Anterior cingulate cortex (tissue), 58 donors: Measurements from ENCODE around the gene ATP6V0E2.
A peak's percentile ranks its signal among the peaks of the same experiment; 100 is the strongest.
"Not testable (repeated sequence)": the region's sequence is repeated elsewhere in the genome, so short reads cannot be mapped to it uniquely, and the experiment has no call there.

Experiments used
- DNase-seq, 58 donors: peaks; one replicate each; lab custom pipeline; 2025; lab: John Stamatoyannopoulos, UW

ATP6V0E2 gene

DNA sequence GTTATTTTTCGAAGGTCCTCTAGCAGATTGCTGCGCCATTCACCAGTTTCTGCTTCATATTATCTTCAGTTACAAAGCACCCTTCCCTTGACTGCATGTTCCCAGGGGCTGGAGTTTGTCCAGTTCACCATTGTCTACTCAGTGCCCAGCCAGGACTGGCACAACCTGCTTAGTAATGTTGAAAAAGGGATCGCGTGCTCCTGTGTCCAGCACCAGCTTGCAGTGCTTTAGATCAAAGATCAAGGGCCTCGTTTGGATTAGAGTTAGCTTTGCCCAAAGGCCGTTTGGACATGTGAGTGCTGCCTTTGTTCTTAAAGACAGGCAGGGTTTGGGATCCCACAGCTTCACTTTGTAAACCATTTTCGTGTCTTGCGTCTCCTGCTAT, 867 bp downstream of the ATP6V0E2 start:
- DNase-seq, result peak in 2 of 58 donors; percentile 28 to 33

DNA sequence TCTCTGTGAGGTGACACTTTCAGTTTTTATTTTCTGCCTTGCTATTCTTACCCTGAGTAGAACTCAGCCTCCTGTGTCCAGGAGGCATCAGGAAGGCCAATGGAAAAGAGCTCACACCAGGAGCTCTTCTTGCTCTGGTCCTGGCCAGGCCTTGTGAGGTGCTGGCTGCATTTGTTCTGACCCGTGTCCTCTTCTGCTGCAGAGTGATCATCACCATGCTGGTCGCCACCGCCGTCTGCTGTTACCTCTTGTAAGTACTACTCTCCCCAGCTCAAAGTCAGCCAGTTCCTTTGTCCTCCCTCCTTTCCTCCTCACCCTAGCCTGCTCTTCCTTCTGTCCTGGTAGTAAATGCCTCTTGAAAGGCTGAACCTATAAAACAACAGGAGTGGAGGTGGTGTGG, 1.6 kb downstream of the ATP6V0E2 start:
- no peak for DNase-seq

- DNase-seq, result no peak
Measured at GRCh38 chr7:149877890-149878522, 4.2 kb downstream of the ATP6V0E2 start.

DNA sequence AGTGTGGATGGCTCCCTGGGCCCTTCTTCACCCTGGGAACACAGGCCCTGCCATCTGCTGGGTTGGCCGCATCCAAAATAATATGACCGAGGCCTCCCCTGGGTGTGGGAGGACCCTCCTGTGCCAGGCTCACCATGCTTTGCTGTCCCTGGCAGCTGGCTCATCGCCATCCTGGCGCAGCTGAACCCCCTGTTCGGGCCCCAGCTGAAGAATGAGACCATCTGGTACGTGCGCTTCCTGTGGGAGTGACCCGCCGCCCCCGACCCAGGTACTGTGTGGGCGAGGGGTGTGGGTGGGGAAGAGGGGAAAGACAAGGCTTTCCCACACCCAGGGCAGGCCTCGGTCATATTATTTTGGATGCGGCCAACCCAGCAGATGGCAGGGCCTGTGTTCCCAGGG, 4.8 kb downstream of the ATP6V0E2 start:
- DNase-seq, result no peak

DNA sequence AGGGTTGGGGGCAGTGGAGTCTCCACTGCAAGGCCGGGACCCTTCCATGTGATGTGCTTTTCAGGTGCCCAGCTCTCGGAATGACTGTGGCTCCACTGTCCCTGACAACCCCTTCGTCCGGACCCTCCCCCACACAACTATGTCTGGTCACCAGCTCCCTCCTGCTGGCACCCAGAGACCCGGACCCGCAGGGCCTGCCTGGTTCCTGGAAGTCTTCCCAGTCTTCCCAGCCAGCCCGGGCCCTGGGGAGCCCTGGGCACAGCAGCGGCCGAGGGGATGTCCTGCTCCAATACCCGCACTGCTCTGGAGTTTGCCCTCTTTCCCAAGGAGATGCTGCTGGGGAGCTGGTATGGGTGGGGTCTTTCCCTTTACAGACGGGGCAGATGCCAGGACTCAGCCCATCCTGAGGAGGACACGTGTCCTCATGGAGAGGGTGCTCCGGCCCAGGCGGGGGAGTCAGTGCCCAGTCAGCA, 5.5 kb downstream of the ATP6V0E2 start:
- DNase-seq, result no peak

DNA sequence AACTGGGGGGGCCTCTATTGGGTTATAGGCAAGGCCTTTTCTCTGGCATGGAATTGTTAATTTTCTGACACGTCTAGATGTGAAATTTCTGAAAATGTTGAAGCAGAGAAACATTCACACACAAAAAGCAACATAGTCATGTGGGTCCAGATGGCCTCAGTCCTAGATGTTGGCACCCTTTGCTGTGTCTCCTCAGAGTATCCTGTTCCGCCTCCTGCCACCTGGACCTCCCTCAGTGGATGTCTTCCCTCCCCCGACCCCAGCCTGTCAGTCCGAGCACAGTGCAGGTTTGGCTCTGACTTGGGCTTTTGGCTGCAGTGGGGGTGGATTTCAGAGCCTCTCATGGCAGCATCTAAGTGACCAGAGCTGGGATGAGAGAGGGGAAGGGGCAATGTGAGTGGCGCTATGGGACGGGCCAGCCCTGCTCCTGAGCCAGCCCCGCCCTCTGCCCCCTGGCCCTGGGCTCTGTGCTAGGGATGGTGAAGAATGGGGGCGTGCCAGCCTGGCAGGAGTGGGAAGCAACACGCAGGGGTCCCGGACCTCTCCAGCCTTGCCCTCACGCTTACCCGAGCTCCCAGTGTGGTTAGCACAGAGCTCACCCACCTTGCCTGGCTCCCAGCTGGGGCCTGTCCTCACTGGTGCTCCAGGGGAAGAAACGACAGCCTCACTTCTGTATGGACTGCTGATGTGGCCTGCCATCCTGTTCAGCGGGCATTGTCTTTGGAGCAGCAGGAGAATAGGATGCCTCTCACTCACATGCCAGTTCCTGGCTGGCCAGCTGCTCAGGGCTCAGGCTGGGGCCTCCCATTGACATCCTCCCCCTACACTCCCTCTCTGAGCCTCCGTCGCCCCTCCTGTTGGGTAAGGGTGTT, 6.2 kb downstream of the ATP6V0E2 start:
- DNase-seq, result peak in 2 of 58 donors; percentile 30 to 53

DNA sequence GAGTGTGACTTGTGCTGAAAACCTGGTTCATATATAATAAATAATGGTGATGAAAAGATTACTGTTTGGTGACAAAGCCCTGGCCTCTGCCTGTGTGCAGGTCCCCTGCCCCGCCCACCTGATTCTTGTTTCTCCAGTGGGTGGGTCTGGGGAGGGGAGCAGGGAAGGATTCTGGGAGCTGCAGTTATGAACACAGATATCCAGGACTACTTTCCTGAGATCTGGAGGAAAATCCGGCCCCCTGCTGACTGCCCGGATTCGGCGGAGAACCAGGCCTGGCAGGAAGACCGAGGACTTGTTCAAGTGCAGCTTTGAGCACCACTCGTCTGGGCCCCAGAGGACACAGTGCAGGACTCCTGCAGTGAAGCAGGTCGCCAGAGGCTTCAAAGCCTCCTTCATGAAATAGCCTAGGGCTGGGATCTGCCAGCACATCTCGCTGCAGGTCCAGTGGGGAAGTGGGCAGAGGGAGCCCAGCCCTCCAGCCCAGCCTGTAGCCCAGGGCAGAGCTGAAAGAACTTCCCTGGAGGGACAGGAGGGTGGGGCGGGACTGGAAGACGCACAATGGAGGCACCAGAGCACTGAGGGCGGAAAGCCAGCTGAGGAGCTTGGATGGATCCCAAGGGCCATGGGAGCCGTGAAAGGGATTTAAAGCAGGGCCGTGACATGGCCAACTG, 7.0 kb downstream of the ATP6V0E2 start:
- DNase-seq, result peak in 53 of 58 donors; percentile 43 to 90 (median 75)

DNA sequence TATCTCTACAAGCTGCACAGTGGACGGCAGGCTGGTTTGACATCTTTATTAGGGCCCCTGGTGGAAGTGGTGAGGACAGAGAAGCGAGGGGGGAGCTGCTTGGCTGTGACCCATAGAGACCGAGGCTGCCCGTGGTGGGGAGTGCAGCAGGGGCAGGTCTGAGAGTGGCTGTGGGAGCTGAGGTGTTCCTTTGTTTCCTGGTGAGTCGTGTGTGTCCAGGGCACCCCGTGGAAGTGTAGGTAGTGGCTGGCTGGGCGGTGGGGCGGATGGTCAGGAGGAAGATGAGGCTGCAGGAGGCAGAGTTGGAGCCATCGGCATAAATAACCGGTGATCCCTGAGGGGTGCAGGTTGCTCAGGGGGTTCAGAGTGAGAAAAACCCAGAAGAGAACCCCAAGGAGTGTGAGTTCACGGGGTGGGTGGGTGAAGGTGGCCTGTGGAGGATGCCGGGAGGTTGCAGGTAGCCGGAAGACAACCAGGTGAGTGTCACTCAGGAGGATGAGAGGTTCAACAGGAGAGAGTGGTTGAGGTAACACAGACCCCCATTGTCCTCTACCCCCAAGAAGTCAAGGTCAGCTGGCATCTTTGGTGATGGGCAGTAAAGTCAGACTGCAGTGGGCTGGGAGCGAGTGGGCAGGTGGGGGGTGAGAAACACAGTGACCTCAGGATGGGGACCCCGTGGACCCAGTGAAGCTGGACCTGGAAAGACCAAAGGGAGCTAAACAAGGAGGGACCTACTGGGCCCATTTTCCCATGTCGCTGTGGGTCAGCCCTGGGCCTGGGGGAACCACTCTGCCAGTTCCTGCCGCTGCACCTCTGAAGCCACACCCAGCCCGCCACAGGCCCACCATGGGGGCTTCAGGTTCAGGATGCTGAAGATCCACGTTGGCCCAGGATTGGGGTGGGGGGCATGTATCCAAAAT, 7.8 kb downstream of the ATP6V0E2 start:
- no peak for DNase-seq

DNA sequence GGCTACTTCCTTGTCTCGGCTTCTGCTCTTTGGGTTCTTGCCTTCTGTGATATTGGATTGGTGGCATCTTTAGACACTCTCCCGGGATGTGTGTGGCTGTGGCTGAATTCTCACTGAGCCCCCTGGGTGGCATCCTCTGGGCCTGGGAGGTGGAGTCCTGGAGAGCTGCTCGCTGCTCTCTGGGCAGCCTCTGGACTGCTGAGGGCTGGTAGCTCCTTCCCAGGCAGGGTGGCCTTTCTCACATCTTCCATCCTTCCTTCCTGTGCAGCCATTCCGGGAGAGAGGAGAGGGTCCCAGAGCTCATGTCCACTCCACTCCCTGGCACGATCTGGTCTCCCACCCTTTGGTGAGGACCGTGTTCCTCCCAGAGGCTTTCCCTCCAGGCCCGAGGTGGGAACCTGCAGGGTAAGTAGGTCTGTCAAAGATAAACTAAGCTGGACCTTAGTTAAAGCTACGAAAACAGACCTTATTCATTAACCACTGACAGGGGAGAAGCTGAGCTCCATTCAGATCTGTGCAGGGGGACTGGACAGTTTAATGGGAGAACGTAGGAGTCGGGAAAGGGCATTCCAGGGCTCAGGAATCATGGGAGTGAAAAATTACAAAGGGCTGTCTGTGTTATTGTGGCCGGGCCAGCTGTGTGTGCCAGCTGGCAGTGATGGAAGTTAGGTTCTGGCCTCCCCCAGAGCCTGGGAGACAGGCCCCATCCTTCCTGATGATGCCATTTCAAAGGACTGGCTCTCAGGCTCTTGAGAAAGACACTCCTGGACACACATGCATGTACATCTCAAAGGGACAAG, 8.7 kb downstream of the ATP6V0E2 start:
- peak in 35 of 58 donors; percentile 32 to 85 (median 58) for DNase-seq

DNA sequence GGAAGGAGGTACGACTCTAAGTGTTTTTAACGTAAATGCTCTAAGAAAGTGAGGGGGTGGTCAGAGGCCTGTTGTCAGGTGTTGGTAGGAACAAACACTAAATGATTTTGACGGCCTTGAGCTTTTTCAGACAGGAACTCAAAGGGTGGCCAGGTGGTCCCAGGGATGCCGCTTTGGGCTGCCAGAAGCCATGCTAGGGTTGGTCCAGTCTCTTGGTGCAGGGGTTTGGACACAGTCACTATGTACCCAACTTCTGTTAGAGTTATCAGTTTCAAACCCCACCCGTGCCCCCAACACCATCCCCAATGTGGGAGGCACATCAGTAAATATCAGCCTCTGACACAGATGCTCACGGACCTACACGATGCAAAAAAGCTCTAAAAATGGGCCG, 9.3 kb downstream of the ATP6V0E2 start:
- no peak for DNase-seq

DNA sequence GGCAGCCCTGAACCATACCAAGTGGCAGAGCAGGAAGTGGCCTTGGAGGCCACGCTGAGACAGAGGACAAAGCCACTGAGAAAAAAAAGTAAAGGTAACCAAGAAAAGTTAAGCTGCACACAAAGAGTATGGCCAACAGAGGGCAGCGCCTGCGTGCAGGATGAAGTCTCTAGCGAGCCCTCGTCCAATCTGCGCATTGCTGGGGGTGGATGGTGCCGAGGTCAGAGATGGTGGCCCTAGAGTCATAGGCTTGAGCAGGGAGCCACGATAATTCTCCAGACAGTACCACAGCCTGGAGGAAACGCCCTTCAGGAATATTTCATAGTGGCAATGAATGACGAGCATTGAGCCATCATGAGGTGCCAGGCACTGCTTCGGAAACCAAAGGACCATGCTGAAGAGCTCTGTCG, 9.7 kb downstream of the ATP6V0E2 start:
- peak in 48 of 58 donors; percentile 26 to 81 (median 56) for DNase-seq

- DNase-seq, result no peak
Measured at GRCh38 chr7:149884016-149884415, 10.2 kb downstream of the ATP6V0E2 start.

GRCh38 chr7:149884541-149884940, 10.8 kb downstream of the ATP6V0E2 start:
- DNase-seq, result no peak

GRCh38 chr7:149885191-149886017, 11.6 kb downstream of the ATP6V0E2 start:
- no peak for DNase-seq

- no peak for DNase-seq
Measured at GRCh38 chr7:149886018-149886415, 12.2 kb downstream of the ATP6V0E2 start.

GRCh38 chr7:149887311-149887710, 13.5 kb downstream of the ATP6V0E2 start:
- no peak for DNase-seq

GRCh38 chr7:149890715-149891114, 16.9 kb downstream of the ATP6V0E2 start:
- not testable (repeated sequence) for DNase-seq

GRCh38 chr7:149894957-149895356, 21.2 kb downstream of the ATP6V0E2 start:
- not testable (repeated sequence) for DNase-seq
